ENCODE data around the gene PYGB.
A peak's percentile ranks its signal among the peaks of the same experiment; 100 is the strongest.

Gene PYGB

DNA sequence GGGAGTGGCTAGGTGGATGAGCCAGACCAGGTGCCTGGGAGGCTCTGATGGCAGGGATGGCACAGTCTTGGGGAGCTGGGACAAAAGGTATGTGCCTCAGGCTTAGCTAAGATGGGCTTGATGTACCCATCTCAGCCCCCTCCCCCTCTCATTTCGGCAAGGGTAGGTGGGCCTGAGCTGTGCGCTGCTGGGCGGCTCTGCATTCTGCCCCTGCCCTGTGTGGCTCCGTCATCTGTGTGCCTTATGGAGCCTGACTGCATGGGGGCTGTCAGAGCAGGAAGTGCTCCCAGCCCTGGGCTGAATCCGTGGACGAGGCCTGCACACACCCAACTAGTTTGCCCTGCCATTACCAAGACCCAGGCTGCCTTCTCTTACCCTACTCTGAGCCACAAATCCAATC is 54.7 kb downstream of the PYGB start:
- in situ Hi-C loops (cut with MboI; ENCODE audit: low pct_unique_long_range_greater_than_20kb, low sequenced_read_pairs, unreplicated experiment) = no loop called here
- DNase-seq (ENCODE audit: low spot score) = no peak
- TF ChIP-seq, protein P1, sequence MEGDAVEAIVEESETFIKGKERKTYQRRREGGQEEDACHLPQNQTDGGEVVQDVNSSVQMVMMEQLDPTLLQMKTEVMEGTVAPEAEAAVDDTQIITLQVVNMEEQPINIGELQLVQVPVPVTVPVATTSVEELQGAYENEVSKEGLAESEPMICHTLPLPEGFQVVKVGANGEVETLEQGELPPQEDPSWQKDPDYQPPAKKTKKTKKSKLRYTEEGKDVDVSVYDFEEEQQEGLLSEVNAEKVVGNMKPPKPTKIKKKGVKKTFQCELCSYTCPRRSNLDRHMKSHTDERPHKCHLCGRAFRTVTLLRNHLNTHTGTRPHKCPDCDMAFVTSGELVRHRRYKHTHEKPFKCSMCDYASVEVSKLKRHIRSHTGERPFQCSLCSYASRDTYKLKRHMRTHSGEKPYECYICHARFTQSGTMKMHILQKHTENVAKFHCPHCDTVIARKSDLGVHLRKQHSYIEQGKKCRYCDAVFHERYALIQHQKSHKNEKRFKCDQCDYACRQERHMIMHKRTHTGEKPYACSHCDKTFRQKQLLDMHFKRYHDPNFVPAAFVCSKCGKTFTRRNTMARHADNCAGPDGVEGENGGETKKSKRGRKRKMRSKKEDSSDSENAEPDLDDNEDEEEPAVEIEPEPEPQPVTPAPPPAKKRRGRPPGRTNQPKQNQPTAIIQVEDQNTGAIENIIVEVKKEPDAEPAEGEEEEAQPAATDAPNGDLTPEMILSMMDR (IDR thresholded peaks at IDR 0.05; ENCODE audit: extremely low read depth, insufficient read depth, missing control alignments) = no peak

DNA sequence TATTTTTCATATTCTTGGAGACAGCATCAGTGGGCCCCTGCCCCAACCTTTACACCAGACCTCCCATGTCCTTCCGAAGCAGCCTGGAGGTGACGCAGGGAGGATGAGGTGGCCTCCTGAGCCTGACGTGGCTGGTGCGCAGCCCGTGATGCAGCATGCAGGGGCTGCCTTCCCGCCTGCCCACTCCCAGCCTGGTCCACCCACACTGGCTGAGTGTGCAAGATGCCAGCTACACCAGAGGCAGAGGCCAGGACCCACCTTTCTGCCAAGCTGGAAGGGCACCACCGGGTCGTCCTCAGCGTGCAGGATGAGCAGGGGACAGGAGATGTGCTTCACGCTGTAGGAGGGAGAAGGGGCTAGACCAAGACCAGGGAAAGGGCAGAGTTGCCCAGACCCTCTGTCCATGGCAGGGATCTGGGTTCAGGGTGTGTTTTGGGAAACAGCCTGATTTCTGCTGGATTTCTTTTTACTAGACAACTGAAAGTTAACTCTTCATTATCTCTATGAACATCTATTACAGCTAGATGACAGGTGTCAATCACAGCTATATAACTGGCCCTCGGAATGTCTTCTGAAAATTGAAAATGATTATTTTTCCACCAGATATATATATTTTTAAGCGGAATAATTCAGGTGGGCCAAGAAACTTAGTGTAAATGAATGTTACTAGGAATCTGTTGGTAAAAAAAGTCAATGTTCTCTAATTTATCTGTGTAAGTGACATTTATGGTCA is 55.6 kb downstream of the PYGB start:
- DNase-seq (ENCODE audit: low spot score) = peak; percentile 13
- in situ Hi-C loops (cut with MboI; ENCODE audit: low pct_unique_long_range_greater_than_20kb, low sequenced_read_pairs, unreplicated experiment) = no loop called here
- TF ChIP-seq, protein P1 (IDR thresholded peaks at IDR 0.05; ENCODE audit: extremely low read depth, insufficient read depth, missing control alignments) = no peak

DNA sequence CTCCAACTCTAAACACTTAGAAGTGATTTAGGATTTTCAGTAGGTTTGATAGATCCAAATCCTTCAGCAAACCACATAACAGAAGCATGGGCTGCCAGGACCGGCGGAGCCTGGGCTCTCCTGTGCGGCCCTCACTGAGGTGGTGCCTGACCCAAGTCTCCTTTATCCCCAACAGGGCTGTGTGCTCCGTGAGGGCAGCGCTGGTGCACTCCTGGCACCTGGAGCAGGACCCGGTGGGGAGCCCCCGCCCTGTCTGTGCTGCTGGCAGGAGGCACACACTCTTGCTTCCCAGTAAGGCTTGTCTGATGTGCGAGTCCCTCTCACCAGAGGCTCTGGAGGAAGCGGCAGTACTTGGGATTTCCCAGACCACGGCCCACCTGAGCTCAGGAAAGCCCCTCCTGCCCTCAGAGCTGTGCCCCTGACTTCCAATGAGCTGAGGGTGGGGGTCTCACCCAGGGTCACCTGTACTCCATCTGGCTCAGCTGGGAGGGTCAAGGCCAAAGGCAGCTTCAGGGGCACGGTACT is 56.2 kb downstream of the PYGB start:
- in situ Hi-C loops (cut with MboI; ENCODE audit: low pct_unique_long_range_greater_than_20kb, low sequenced_read_pairs, unreplicated experiment) = no loop called here
- TF ChIP-seq, protein P1 (IDR thresholded peaks at IDR 0.05; ENCODE audit: extremely low read depth, insufficient read depth, missing control alignments) = no peak
- DNase-seq (ENCODE audit: low spot score) = peak; percentile 36

DNA sequence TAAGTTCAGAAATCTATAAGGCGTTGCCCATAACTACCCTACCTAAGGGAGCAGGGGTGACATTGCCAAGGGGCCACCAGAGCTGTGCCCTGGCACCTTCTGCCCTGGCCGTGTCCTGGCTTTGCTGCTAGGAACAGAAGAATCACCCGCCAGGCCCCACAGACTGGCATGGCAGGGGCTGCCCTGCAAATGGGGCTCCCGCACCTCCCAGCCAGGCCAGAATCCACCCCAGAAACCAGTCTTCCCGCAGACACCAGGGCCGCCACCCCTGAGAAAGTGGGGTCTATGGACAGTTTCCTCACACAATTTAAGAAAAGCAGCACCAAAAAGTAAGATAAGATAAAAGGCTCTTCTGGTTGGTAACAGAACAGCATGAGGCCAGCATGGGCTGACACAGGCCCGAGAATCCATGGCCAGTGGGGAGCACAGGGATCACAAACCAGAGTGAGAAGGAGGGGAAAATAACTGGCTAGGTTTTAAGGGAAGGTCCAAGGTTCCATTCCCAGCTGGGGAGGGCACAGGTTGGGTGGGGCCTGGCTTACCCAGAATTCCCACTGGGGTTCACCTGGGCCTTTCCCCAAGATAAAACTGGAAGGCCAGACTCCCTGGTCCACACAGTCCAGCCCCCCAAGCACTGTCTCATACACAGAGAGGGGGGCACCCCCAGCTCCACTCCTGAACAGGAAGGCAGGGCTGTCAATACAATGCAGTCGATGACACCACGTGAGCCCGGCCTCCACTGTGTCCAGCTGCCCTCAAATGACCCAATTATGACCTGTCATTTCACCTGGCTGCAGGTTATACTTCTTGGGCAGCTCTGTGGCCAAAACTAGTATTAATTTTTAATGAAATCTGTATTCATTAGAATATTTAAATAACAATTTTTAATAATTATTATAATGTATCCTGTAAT is 59.4 kb downstream of the PYGB start:
- no peak for DNase-seq (ENCODE audit: low spot score)
- in situ Hi-C loops (cut with MboI; ENCODE audit: low pct_unique_long_range_greater_than_20kb, low sequenced_read_pairs, unreplicated experiment) = no loop called here
- TF ChIP-seq, protein P1 (IDR thresholded peaks at IDR 0.05; ENCODE audit: extremely low read depth, insufficient read depth, missing control alignments) = no peak

DNA sequence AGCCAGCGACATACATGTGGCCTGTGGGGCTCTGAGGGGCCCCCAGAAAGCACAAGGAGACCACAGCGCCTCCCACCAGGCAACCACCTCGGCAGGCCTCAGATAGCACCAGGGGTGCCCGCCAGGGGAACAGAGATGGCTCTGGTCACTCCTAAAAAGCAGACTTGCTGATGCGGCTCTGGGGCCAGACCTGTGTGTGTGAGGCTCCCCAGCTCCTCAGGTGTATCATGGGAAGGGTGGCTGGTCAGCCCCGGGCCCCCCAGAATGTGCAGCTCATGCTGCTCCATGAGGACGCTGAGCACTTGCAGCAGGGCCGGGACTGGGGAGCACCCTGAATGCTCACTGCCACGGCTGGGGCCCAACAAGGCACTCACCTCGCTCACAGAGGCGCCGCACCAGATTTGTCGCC is 60.2 kb downstream of the PYGB start:
- TF ChIP-seq, protein P1 (IDR thresholded peaks at IDR 0.05; ENCODE audit: extremely low read depth, insufficient read depth, missing control alignments) = no peak
- in situ Hi-C loops (cut with MboI; ENCODE audit: low pct_unique_long_range_greater_than_20kb, low sequenced_read_pairs, unreplicated experiment) = no loop called here
- no peak for DNase-seq (ENCODE audit: low spot score)

DNA sequence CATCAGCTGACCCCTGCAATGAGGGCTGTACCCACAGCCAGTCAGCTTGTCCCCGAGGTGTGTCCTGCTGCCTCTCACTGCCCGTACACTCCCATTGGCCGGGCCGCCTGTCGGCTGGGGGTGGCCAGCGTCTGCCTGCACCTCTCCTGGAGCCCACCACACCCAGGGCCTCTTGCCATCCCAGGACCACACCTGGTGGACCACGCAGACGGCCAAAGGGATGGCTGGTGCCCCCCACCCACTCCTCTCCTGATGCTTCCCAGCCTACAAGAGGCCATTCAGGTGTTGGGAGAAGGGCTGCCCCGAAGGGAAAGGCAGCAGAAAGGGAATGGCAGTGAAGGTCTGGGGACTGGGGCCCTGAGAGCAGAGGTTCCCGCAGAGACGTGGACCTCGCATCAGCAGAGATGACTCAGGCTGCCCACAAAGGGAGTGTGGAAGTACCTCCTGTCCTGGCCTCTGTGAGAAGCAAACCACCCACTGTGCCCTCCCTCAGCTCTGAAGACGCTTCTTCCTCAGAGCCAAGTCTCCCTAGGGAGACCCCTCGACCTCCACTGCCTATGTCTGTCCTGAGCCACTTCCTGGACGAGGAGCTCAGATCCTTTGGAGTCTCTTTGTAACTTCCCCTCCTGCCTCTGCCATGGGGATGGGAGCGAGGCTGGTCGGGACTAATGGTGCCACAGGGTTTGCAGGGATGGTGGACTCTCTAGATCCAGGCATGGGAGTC is 60.9 kb downstream of the PYGB start:
- in situ Hi-C loops (cut with MboI; ENCODE audit: low pct_unique_long_range_greater_than_20kb, low sequenced_read_pairs, unreplicated experiment) = no loop called here
- TF ChIP-seq, protein P1 (IDR thresholded peaks at IDR 0.05; ENCODE audit: extremely low read depth, insufficient read depth, missing control alignments) = no peak
- DNase-seq (ENCODE audit: low spot score) = peak; percentile 21
